Fibroblast of the aortic adventitia (primary cell): ENCODE results near the gene TMEM14A. TPM values are rescaled to one million over a fixed set of nuclear protein-coding genes. Genes with fewer than 3 reads are reported as not detected.

Experiments
- DNase-seq: peaks from one replicate; pipeline ENCODE4 v3.0.0-alpha.2; 2010; ENCODE audit warnings: low read depth
- H3K4me3 ChIP-seq: 2 replicates; pipeline ENCODE4 v1.5.1; 2011; ENCODE audit warnings: low read depth, mild to moderate bottlenecking, control low read depth, low read length, moderate library complexity
- CTCF ChIP-seq: IDR thresholded peaks from 2 replicates; pipeline ENCODE4 v1.5.1; 2011; ENCODE audit warnings: mild to moderate bottlenecking, low read length, control low read depth, inconsistent platforms; ENCODE audit not compliant: insufficient read depth
- total RNA-seq: library from RNA; depleted of rRNA; stranded (reverse); fragments of >200 nt; gene quantifications from 2 replicates; pipeline ENCODE4 v1.2.3, GENCODE V29; 2012; ENCODE audit warnings: low replicate concordance

TMEM14A gene
- total RNA-seq, 1 donor = 60.1 TPM

- peak; percentile 38 for TF ChIP-seq CTCF
- peak; percentile 74 for DNase-seq
These were observed 53.7 kb downstream of the TMEM14A start for GRCh38 chr6:52724406-52725121.

GRCh38 chr6:52725143-52725534 is 54.2 kb downstream of the TMEM14A start:
- no peak overlapping the region for H3K4me3 ChIP-seq
- TF ChIP-seq CTCF = no peak
- DNase-seq = peak; percentile 41

More at GRCh38 chr6:52724406-52725121, 53.7 kb downstream of the TMEM14A start:
- no peak overlapping the region for H3K4me3 ChIP-seq

- TF ChIP-seq CTCF = no peak
- H3K4me3 ChIP-seq = no peak overlapping the region
- DNase-seq = peak; percentile 37
These were observed 54.8 kb downstream of the TMEM14A start for GRCh38 chr6:52725535-52726192.

GRCh38 chr6:52726193-52726542 is 55.3 kb downstream of the TMEM14A start:
- H3K4me3 ChIP-seq = no peak overlapping the region
- no peak for TF ChIP-seq CTCF
- DNase-seq = no peak

DNA sequence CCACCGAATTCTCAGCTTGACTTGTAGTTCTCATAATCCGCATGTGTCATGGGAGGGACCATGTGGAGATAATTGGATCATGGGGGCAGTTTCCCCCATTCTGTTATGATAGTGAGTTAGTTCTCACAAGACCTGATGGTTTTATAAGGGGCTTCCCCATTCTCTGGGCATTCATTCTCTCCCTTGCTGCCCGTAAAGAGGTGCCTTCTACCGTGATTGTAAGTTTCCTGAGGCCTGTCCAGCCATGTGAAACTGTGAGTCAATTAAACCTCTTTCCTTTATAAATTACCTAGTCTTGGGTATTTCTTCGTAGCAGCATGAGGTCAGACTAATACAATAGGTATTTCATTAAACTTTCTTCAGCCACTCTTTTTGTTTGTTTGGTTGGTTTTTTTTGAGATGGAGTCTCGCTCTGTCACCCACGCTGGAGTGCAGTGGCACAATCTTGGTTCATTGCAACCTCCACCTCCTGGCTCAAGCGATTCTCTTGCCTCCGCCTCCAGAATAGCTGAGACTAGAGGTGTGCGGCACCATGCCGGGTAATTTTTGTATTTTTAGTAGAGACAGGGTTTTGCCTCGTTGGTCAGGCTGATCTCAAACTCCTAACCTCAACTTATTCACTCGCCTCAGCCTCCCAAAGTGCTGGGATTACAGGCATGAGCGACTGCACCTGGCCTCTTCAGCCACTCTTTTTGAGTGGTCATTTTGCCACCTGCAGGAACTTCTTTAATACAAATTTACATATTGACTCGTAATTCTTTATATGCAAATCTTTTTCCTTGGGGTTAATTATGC is 56.0 kb downstream of the TMEM14A start:
- no peak for DNase-seq
- no peak overlapping the region for H3K4me3 ChIP-seq
- TF ChIP-seq CTCF = no peak

DNA sequence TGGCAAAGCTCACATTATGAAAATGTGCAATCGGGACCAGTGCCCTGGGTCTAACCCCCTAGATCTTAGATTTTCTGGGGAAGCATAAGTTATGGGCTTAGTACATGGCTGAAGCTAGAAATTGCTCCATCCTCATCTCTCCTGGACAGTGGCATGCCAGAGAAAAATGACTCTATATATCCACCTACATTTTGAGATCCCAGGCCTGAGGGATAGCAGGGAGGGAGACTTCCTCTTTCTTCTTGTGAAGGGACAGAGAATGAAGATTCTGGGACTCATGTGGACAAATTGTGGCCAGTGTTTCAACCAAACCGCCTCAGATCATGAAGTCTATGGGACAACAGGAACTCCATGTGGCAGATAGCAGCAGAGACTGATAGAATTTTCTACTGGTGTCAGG is 57.0 kb downstream of the TMEM14A start:
- DNase-seq = no peak
- TF ChIP-seq CTCF = no peak

More for the DNA sequence above, 57.0 kb downstream of the TMEM14A start:
- H3K4me3 ChIP-seq = no peak overlapping the region
